GM12878 (cell line): ENCODE results near the gene SCAND1. TPM values are rescaled to one million over a fixed set of nuclear protein-coding genes. Genes with fewer than 3 reads are reported as not detected.

Source experiments
- ATAC-seq: fragments of 200-7000 bp; cut with Tn5 transposase; 3 replicates; pipeline ENCODE4 v1.9.1; 2020; ENCODE audit warnings: mild to moderate bottlenecking, moderate library complexity
- BruUV-seq: library from RNA; stranded (reverse); fragments of 400-500 nt; replicated peaks from 2 replicates; lab custom pipeline; 2021; lab: Mats Ljungman, UMichigan
- CTCF ChIA-PET: fragments of 300-600 bp; sonication (Branson Sonifier 250); formaldehyde crosslinking; extraction: SDS; loops from one replicate; lab custom pipeline; 2021; ENCODE audit warnings: inconsistent platforms; lab: Yijun Ruan, JAX
- POLR2A ChIA-PET: fragments of 350-600 bp; formaldehyde crosslinking; extraction: SDS; loops from one replicate; lab custom pipeline; 2021; ENCODE audit warnings: inconsistent platforms; lab: Charles Lee
- RAD21 ChIA-PET: fragments of 300-600 bp; sonication (Branson Sonifier 250); formaldehyde crosslinking; loops from one replicate; lab custom pipeline; 2023; ENCODE audit warnings: antibody characterized with exemption; ENCODE audit not compliant: unreplicated experiment; lab: Charles Lee
- SMC1A ChIA-PET: fragments of 300-600 bp; sonication (Branson Sonifier 250); formaldehyde crosslinking; loops from one replicate; lab custom pipeline; 2023; ENCODE audit not compliant: unreplicated experiment, uncharacterized antibody; lab: Charles Lee
- DNase-seq: peaks from one replicate; pipeline ENCODE4 v3.0.0-alpha.2; 2011; ENCODE audit warnings: low read depth, low spot score
- FAIRE-seq: peaks from 3 replicates; lab custom pipeline; 2011; peaks lifted over from hg19 to GRCh38; lab: Jason Lieb, UNC
- H2AFZ ChIP-seq: 2 replicates; pipeline ENCODE4 v1.6.0; 2011; ENCODE audit warnings: low read depth, low read length, control low read depth; ENCODE audit not compliant: control insufficient read depth
- H3K27ac ChIP-seq: 2 replicates; pipeline ENCODE4 v1.5.1; 2011; ENCODE audit warnings: control low read depth; ENCODE audit not compliant: control insufficient read depth, insufficient read depth
- H3K27me3 ChIP-seq, 2 experiments: replicated peaks in 1 of 2; 2 replicates each; pipeline versions ENCODE4 v1.6.0 to v1.6.1; 2011; ENCODE audit warnings: low read length in 1 of 2; ENCODE audit not compliant: control insufficient read depth in 2 of 2, insufficient read depth in 2 of 2
- H3K36me3 ChIP-seq, 2 experiments: 2 replicates each; pipeline ENCODE4 v1.5.1; 2011; ENCODE audit warnings: low read length in 1 of 2; ENCODE audit not compliant: control insufficient read depth in 2 of 2, insufficient read depth in 2 of 2
- H3K4me1 ChIP-seq: 2 replicates; pipeline ENCODE4 v1.6.1; 2011; ENCODE audit warnings: mild to moderate bottlenecking, low read length, moderate library complexity, mixed read lengths; ENCODE audit not compliant: control insufficient read depth, insufficient read depth
- H3K4me2 ChIP-seq: 2 replicates; pipeline ENCODE4 v1.6.0; 2011; ENCODE audit warnings: control low read depth; ENCODE audit not compliant: control insufficient read depth, insufficient read depth
- H3K4me3 ChIP-seq: fragments of 200-600 bp; sonication (generic); 2 replicates; pipeline ENCODE4 v1.5.1; 2016
- H3K79me2 ChIP-seq: 2 replicates; pipeline ENCODE4 v1.6.0; 2011; ENCODE audit warnings: low read length; ENCODE audit not compliant: control insufficient read depth, insufficient read depth
- H3K9ac ChIP-seq: 2 replicates; pipeline ENCODE4 v1.8.0; 2011; ENCODE audit warnings: low read length, control low read depth, mixed read lengths; ENCODE audit not compliant: control insufficient read depth, insufficient read depth
- H3K9me3 ChIP-seq: replicated peaks from 3 replicates; pipeline ENCODE4 v1.5.1; 2011; ENCODE audit warnings: mild to moderate bottlenecking, low read length; ENCODE audit not compliant: control insufficient read depth, insufficient read depth
- H4K20me1 ChIP-seq: 2 replicates; pipeline ENCODE4 v1.6.0; 2011; ENCODE audit not compliant: control insufficient read depth, insufficient read depth
- CREB1 ChIP-seq: IDR thresholded peaks from 2 replicates; pipeline ENCODE4 v1.6.1; 2012; ENCODE audit warnings: low read depth, mild to moderate bottlenecking, inconsistent platforms
- EGR1 ChIP-seq, 2 experiments: IDR thresholded peaks; 1 replicate in 1 of 2; 2 replicates in 1 of 2; pipeline ENCODE4 v1.6.1; 2011 to 2012; ENCODE audit warnings: low read depth in 2 of 2, low read length in 2 of 2, borderline replicate concordance in 1 of 2, mild to moderate bottlenecking in 1 of 2, moderate library complexity in 1 of 2
- FOXK2 ChIP-seq: fragments of 450-650 bp; IDR thresholded peaks from 2 replicates; pipeline ENCODE4 v1.6.1; 2017; ENCODE audit warnings: mild to moderate bottlenecking, moderate library complexity
- HDAC2 ChIP-seq: fragments of 200-600 bp; sonication (generic); IDR thresholded peaks from 2 replicates; pipeline ENCODE4 v1.6.1; 2017
- KAT2A ChIP-seq: conservative IDR thresholded peaks from 2 replicates; pipeline ENCODE4 v1.6.1; 2011; ENCODE audit warnings: low read depth, low read length; ENCODE audit not compliant: control insufficient read depth
- MEF2A ChIP-seq: IDR thresholded peaks from 2 replicates; pipeline ENCODE4 v1.6.1; 2011; ENCODE audit warnings: low read depth, mild to moderate bottlenecking, low read length, moderate library complexity; ENCODE audit not compliant: insufficient read depth
- PAX5 ChIP-seq: IDR thresholded peaks from 2 replicates; pipeline ENCODE4 v1.6.1; 2011; ENCODE audit warnings: low read depth, low read length, borderline replicate concordance
- TAF1 ChIP-seq: IDR thresholded peaks from 2 replicates; pipeline ENCODE4 v1.6.1; 2011; ENCODE audit warnings: mild to moderate bottlenecking, low read depth, low read length, borderline replicate concordance
- WGBS: methylation state at CpG from one replicate; pipeline ENCODE4 v1.1.6; 2016; ENCODE audit warnings: low lambda C conversion rate; ENCODE audit not compliant: insufficient replicate concordance, insufficient coverage; ENCODE audit errors: missing lambda C conversion rate; 5-methylcytosine and 5-hydroxymethylcytosine counted together
- in situ Hi-C: fragments of 300-500 bp; cut with MboI; formaldehyde crosslinking; loops from 9 replicates; pipeline ENCODE4 v1.14.3; 2018; ENCODE audit warnings: mixed read lengths
- intact Hi-C: fragments of 100-400 bp; cut with micrococcal nuclease; formaldehyde crosslinking; loops from one replicate; pipeline ENCODE4 v1.14.2; 2022; ENCODE audit not compliant: unreplicated experiment
- polyA plus RNA-seq, 11 experiments: library from polyadenylated mRNA; depleted of rRNA in 4 of 11; unstranded in 6 of 11; stranded (reverse) in 5 of 11; fragments of >200 nt; fragmentation: Nextera tagmentation in 4 of 11; fragmentation: Illumina TruSeq in 1 of 11; extraction: Ambion mirVana in 4 of 11; extraction: Trizol in 1 of 11; gene quantifications; 1 replicate in 1 of 11; 2 replicates in 10 of 11; pipeline versions ENCODE4 v1.2.1 to v1.2.3, GENCODE V29; 2011 to 2016; ENCODE audit warnings: inconsistent platforms in 2 of 11, missing spikeins in 2 of 11, low read depth in 1 of 11
- total RNA-seq, 4 experiments: library from RNA; depleted of rRNA in 3 of 4; stranded (reverse); fragments of >200 nt in 3 of 4; fragmentation: Illumina TruSeq in 1 of 4; extraction: Trizol in 1 of 4; gene quantifications; 2 replicates each; pipeline versions ENCODE4 v1.2.1 to v1.2.3, GENCODE V29; 2013 to 2021
- TF ChIP-seq, protein P1 (sequence below), 3 experiments: IDR thresholded peaks in 2 of 3; conservative IDR thresholded peaks in 1 of 3; 2 replicates each; pipeline ENCODE4 v1.5.1; 2011; ENCODE audit warnings: low read depth in 3 of 3, low read length in 3 of 3, mild to moderate bottlenecking in 3 of 3, control low read depth in 2 of 3, moderate library complexity in 2 of 3, inconsistent platforms in 1 of 3, mixed read lengths in 1 of 3; ENCODE audit not compliant: control insufficient read depth in 2 of 3, insufficient read depth in 1 of 3; ENCODE audit errors: extremely low read depth in 1 of 3
- TF ChIP-seq, protein P2 (sequence below): fragments of 150-350 bp; IDR thresholded peaks from 2 replicates; pipeline ENCODE4 v1.6.1; 2016; ENCODE audit warnings: low read depth, low read length
- TF ChIP-seq, protein P3 (sequence below): fragments of 450-650 bp; IDR thresholded peaks from 2 replicates; pipeline ENCODE4 v1.6.1; 2018; ENCODE audit warnings: mild to moderate bottlenecking, low read depth, moderate library complexity; ENCODE audit not compliant: partially characterized antibody

The SCAND1 gene
- total and polyA plus RNA-seq, 10 of the 15 experiments (the other 5 are each of a cell fraction or from before 2014, with no cell fraction given), result 0.08 to 117 (median 25.9) TPM

DNA sequence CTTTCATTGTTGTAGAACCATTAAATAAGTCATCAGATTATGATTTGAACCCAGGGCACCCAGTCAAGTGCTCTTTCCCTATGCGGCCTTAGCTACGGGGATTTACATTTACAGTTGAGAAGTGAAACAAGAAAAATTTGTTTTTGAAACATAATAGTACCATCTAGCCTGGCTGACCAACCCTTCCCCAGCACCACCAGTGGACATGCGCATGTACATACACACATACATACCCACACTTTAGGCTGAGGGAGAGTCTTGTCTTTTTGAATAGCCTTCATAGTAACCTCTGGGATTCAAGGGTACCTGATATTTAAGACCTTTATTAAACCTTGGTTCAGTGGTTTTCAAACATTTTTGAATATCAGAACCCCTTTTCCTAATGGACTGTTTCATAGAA is 33.8 kb downstream of the SCAND1 start:
- H3K27ac ChIP-seq, result no peak overlapping the region
- TF ChIP-seq, protein P1, sequence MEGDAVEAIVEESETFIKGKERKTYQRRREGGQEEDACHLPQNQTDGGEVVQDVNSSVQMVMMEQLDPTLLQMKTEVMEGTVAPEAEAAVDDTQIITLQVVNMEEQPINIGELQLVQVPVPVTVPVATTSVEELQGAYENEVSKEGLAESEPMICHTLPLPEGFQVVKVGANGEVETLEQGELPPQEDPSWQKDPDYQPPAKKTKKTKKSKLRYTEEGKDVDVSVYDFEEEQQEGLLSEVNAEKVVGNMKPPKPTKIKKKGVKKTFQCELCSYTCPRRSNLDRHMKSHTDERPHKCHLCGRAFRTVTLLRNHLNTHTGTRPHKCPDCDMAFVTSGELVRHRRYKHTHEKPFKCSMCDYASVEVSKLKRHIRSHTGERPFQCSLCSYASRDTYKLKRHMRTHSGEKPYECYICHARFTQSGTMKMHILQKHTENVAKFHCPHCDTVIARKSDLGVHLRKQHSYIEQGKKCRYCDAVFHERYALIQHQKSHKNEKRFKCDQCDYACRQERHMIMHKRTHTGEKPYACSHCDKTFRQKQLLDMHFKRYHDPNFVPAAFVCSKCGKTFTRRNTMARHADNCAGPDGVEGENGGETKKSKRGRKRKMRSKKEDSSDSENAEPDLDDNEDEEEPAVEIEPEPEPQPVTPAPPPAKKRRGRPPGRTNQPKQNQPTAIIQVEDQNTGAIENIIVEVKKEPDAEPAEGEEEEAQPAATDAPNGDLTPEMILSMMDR (IDR thresholded peaks at IDR 0.05 in 2 of 3, conservative IDR thresholded peaks at IDR 0.05 in 1 of 3; ENCODE audit: control insufficient read depth in 2 of 3, extremely low read depth in 1 of 3, insufficient read depth in 1 of 3, low read depth in 3 of 3, low read length in 3 of 3), result no peak
- TF ChIP-seq EGR1 (IDR thresholded peaks at IDR 0.05; ENCODE audit: borderline replicate concordance in 1 of 2, low read depth in 2 of 2, low read length in 2 of 2) (no peak), PAX5 (no peak), KAT2A (no peak), FOXK2 (no peak), TAF1 (no peak), MEF2A (no peak), CREB1 (no peak), HDAC2 (no peak)
- TF ChIP-seq, protein P2, sequence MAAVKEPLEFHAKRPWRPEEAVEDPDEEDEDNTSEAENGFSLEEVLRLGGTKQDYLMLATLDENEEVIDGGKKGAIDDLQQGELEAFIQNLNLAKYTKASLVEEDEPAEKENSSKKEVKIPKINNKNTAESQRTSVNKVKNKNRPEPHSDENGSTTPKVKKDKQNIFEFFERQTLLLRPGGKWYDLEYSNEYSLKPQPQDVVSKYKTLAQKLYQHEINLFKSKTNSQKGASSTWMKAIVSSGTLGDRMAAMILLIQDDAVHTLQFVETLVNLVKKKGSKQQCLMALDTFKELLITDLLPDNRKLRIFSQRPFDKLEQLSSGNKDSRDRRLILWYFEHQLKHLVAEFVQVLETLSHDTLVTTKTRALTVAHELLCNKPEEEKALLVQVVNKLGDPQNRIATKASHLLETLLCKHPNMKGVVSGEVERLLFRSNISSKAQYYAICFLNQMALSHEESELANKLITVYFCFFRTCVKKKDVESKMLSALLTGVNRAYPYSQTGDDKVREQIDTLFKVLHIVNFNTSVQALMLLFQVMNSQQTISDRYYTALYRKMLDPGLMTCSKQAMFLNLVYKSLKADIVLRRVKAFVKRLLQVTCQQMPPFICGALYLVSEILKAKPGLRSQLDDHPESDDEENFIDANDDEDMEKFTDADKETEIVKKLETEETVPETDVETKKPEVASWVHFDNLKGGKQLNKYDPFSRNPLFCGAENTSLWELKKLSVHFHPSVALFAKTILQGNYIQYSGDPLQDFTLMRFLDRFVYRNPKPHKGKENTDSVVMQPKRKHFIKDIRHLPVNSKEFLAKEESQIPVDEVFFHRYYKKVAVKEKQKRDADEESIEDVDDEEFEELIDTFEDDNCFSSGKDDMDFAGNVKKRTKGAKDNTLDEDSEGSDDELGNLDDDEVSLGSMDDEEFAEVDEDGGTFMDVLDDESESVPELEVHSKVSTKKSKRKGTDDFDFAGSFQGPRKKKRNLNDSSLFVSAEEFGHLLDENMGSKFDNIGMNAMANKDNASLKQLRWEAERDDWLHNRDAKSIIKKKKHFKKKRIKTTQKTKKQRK, result no peak
- TF ChIP-seq, protein P3, sequence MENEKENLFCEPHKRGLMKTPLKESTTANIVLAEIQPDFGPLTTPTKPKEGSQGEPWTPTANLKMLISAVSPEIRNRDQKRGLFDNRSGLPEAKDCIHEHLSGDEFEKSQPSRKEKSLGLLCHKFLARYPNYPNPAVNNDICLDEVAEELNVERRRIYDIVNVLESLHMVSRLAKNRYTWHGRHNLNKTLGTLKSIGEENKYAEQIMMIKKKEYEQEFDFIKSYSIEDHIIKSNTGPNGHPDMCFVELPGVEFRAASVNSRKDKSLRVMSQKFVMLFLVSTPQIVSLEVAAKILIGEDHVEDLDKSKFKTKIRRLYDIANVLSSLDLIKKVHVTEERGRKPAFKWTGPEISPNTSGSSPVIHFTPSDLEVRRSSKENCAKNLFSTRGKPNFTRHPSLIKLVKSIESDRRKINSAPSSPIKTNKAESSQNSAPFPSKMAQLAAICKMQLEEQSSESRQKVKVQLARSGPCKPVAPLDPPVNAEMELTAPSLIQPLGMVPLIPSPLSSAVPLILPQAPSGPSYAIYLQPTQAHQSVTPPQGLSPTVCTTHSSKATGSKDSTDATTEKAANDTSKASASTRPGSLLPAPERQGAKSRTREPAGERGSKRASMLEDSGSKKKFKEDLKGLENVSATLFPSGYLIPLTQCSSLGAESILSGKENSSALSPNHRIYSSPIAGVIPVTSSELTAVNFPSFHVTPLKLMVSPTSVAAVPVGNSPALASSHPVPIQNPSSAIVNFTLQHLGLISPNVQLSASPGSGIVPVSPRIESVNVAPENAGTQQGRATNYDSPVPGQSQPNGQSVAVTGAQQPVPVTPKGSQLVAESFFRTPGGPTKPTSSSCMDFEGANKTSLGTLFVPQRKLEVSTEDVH, result no peak
- no TSS peak for BruUV-seq
- no peak for FAIRE-seq
- H3K36me3 ChIP-seq, result peaks cover 4 to 7% of the 10 kb centered on the region in 2 experiments; a peak in 3 of 4 replicates
- H3K79me2 ChIP-seq, result no peaks in the 10 kb centered on the region
- no peak overlapping the region for H2AFZ ChIP-seq
- H3K4me2 ChIP-seq, result no peak overlapping the region
- no peak overlapping the region for H3K9ac ChIP-seq
- POLR2A ChIA-PET, result no interaction called here
- no peaks in the 10 kb centered on the region for H3K4me1 ChIP-seq
- CTCF ChIA-PET, result no interaction called here
- 96% methylated on average over 3 of the region's 3 CpGs for WGBS
- H3K4me3 ChIP-seq, result no peak overlapping the region
- SMC1A ChIA-PET, result interaction anchor here (1.1 kb wide), 1 partner anchor 82 kb away, joined by 3 read pairs; no protein-coding TSS in a partner anchor
- RAD21 ChIA-PET, result no interaction called here
- intact Hi-C loops, result no loop called here
- ATAC-seq, result no peak
- H3K9me3 ChIP-seq, result no peaks in the 10 kb centered on the region
- no peaks in the 10 kb centered on the region for H4K20me1 ChIP-seq
- in situ Hi-C loops, result no loop called here
- H3K27me3 ChIP-seq, result no peaks in the 10 kb centered on the region
- no peak for DNase-seq
